Fibroblast of lung (primary cell): Measurements from ENCODE around the gene GHDC.

ENCODE experiments used
- CTCF ChIP-seq, 2 donors: IDR thresholded peaks in 1 of 2; conservative IDR thresholded peaks in 1 of 2; 1 replicate in 1 of 2; 2 replicates in 1 of 2; pipeline ENCODE4 v1.5.1; 2011 to 2012; ENCODE audit warnings: low read length in 2 of 2, control low read depth in 1 of 2, inconsistent platforms in 1 of 2, low read depth in 1 of 2, mild to moderate bottlenecking in 1 of 2
- EZH2 ChIP-seq: IDR thresholded peaks from 2 replicates; pipeline ENCODE4 v1.5.1; 2012; ENCODE audit warnings: low read length, control low read depth, mild to moderate bottlenecking; ENCODE audit errors: missing control alignments

GRCh38 chr17:42233156-42233555, 38.9 kb upstream of the GHDC start:
- no peak for TF ChIP-seq CTCF (conservative IDR thresholded peaks at IDR 0.05 in 1 of 2, IDR thresholded peaks at IDR 0.05 in 1 of 2; ENCODE audit: low read depth in 1 of 2, low read length in 2 of 2)
- TF ChIP-seq EZH2 = no peak
